Measurements from ENCODE around the gene IRF5. TPM values are rescaled to one million over a fixed set of nuclear protein-coding genes. Genes with fewer than 3 reads are reported as not detected.

IRF5 gene
- total RNA-seq, 1 donor from 2014 or later = 0.36 TPM

GRCh38 chr7:128918016-128918665, 19.6 kb upstream of the IRF5 start:
- Histone ChIP-seq H3K27ac (ENCODE audit: low read depth, low read length) (no peak overlapping the region), H4K20me1 (ENCODE audit: insufficient read depth, low read length) (no peaks in the 10 kb centered on the region), H3K4me3 (ENCODE audit: insufficient read depth, low read depth, low read length) (no peak overlapping the region), H3K4me1 (ENCODE audit: insufficient read depth, low read length) (no peaks in the 10 kb centered on the region), H2AFZ (ENCODE audit: low read depth, low read length) (no peak overlapping the region), H3K9me3 (ENCODE audit: insufficient read depth, low read depth, low read length) (no peaks in the 10 kb centered on the region), H3K27me3 (ENCODE audit: insufficient read depth, low read length) (peaks cover 54% of the 10 kb centered on the region), H3K79me2 (ENCODE audit: insufficient read depth, low read length) (no peaks in the 10 kb centered on the region), H3K4me2 (ENCODE audit: low read length) (no peak overlapping the region), H3K36me3 (ENCODE audit: insufficient read depth, low read length) (no peaks in the 10 kb centered on the region), H3K9ac (ENCODE audit: low read length) (no peak overlapping the region)
- TF ChIP-seq, protein P1, sequence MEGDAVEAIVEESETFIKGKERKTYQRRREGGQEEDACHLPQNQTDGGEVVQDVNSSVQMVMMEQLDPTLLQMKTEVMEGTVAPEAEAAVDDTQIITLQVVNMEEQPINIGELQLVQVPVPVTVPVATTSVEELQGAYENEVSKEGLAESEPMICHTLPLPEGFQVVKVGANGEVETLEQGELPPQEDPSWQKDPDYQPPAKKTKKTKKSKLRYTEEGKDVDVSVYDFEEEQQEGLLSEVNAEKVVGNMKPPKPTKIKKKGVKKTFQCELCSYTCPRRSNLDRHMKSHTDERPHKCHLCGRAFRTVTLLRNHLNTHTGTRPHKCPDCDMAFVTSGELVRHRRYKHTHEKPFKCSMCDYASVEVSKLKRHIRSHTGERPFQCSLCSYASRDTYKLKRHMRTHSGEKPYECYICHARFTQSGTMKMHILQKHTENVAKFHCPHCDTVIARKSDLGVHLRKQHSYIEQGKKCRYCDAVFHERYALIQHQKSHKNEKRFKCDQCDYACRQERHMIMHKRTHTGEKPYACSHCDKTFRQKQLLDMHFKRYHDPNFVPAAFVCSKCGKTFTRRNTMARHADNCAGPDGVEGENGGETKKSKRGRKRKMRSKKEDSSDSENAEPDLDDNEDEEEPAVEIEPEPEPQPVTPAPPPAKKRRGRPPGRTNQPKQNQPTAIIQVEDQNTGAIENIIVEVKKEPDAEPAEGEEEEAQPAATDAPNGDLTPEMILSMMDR (IDR thresholded peaks at IDR 0.05; ENCODE audit: insufficient read depth, low read depth, low read length) = no peak
- TF ChIP-seq EZH2 (IDR thresholded peaks at IDR 0.05; ENCODE audit: insufficient read depth, low read length) = no peak
- peaks cover 2% of the 10 kb centered on the region for H3K36me3 Mint-ChIP-seq (ENCODE audit: low read depth, unreplicated experiment)
- no peak for FAIRE-seq
- no peak overlapping the region for H3K27ac Mint-ChIP-seq (ENCODE audit: unreplicated experiment)
- H3K27me3 Mint-ChIP-seq (ENCODE audit: low read depth, unreplicated experiment) = peaks cover 62% of the 10 kb centered on the region
- no peaks in the 10 kb centered on the region for H3K4me1 Mint-ChIP-seq (ENCODE audit: low read depth, unreplicated experiment)
- H3K9me3 Mint-ChIP-seq (ENCODE audit: unreplicated experiment) = no peaks in the 10 kb centered on the region
- H3K4me3 Mint-ChIP-seq (ENCODE audit: unreplicated experiment) = no peak overlapping the region
- no peak for DNase-seq (ENCODE audit: low read depth)

- Mint-ChIP-seq H3K27me3 (ENCODE audit: low read depth, unreplicated experiment) (peaks cover 70% of the 10 kb centered on the region), H3K27ac (ENCODE audit: unreplicated experiment) (no peak overlapping the region), H3K36me3 (ENCODE audit: low read depth, unreplicated experiment) (peaks cover 2% of the 10 kb centered on the region), H3K4me3 (ENCODE audit: unreplicated experiment) (no peak overlapping the region), H3K4me1 (ENCODE audit: low read depth, unreplicated experiment) (no peaks in the 10 kb centered on the region), H3K9me3 (ENCODE audit: unreplicated experiment) (no peaks in the 10 kb centered on the region)
- Histone ChIP-seq H3K4me2 (ENCODE audit: low read length) (no peak overlapping the region), H3K27me3 (ENCODE audit: insufficient read depth, low read length) (peaks cover 52% of the 10 kb centered on the region), H3K9ac (ENCODE audit: low read length) (no peak overlapping the region), H3K27ac (ENCODE audit: low read depth, low read length) (no peak overlapping the region), H3K9me3 (ENCODE audit: insufficient read depth, low read depth, low read length) (no peaks in the 10 kb centered on the region), H3K79me2 (ENCODE audit: insufficient read depth, low read length) (no peaks in the 10 kb centered on the region), H3K4me1 (ENCODE audit: insufficient read depth, low read length) (no peaks in the 10 kb centered on the region), H3K4me3 (ENCODE audit: insufficient read depth, low read depth, low read length) (no peak overlapping the region), H4K20me1 (ENCODE audit: insufficient read depth, low read length) (no peaks in the 10 kb centered on the region), H3K36me3 (ENCODE audit: insufficient read depth, low read length) (no peaks in the 10 kb centered on the region), H2AFZ (ENCODE audit: low read depth, low read length) (no peak overlapping the region)
- FAIRE-seq (no peak), DNase-seq (ENCODE audit: low read depth) (no peak)
- TF ChIP-seq, protein P1 (IDR thresholded peaks at IDR 0.05; ENCODE audit: insufficient read depth, low read depth, low read length) = no peak
- no peak for TF ChIP-seq EZH2 (IDR thresholded peaks at IDR 0.05; ENCODE audit: insufficient read depth, low read length)
Measured at GRCh38 chr7:128919241-128919640, 18.5 kb upstream of the IRF5 start.
